ENCODE results near the gene NID1.
A peak's percentile ranks its signal among the peaks of the same experiment; 100 is the strongest.

NID1 gene

GRCh38 chr1:236021424-236022135 is 43.3 kb downstream of the NID1 start:
- Histone ChIP-seq H3K27ac (ENCODE audit: low read length) (peak overlapping the region; percentile 66), H3K4me1 (ENCODE audit: control insufficient read depth in 1 of 2, insufficient read depth in 2 of 2, low read length in 2 of 2) (peaks cover 13 to 26% of the 10 kb centered on the region in 2 donors), H3K36me3 (ENCODE audit: control insufficient read depth in 1 of 2, insufficient read depth in 2 of 2, low read length in 2 of 2) (peaks cover 19 to 56% of the 10 kb centered on the region in 2 donors), H3K27me3 (ENCODE audit: low read depth, low read length) (no peaks in the 10 kb centered on the region), H3K4me3 (ENCODE audit: low read depth in 1 of 2, low read length in 2 of 2) (no peak overlapping the region), H3K9me3 (ENCODE audit: control insufficient read depth in 1 of 2, low read length in 2 of 2) (no peaks in the 10 kb centered on the region)

GRCh38 chr1:236020359-236021219 is 44.3 kb downstream of the NID1 start:
- Histone ChIP-seq H3K27ac (ENCODE audit: low read length) (peak overlapping the region; percentile 66), H3K27me3 (ENCODE audit: low read depth, low read length) (no peaks in the 10 kb centered on the region), H3K36me3 (ENCODE audit: control insufficient read depth in 1 of 2, insufficient read depth in 2 of 2, low read length in 2 of 2) (peaks cover 19 to 54% of the 10 kb centered on the region in 2 donors), H3K4me3 (ENCODE audit: low read depth in 1 of 2, low read length in 2 of 2) (no peak overlapping the region), H3K9me3 (ENCODE audit: control insufficient read depth in 1 of 2, low read length in 2 of 2) (no peaks in the 10 kb centered on the region), H3K4me1 (ENCODE audit: control insufficient read depth in 1 of 2, insufficient read depth in 2 of 2, low read length in 2 of 2) (peaks cover 13 to 31% of the 10 kb centered on the region in 2 donors)

- H3K36me3 ChIP-seq (ENCODE audit: control insufficient read depth in 1 of 2, insufficient read depth in 2 of 2, low read length in 2 of 2), result peaks cover 22 to 53% of the 10 kb centered on the region in 2 donors
- H3K27me3 ChIP-seq (ENCODE audit: low read depth, low read length), result no peaks in the 10 kb centered on the region
- peaks cover 13 to 31% of the 10 kb centered on the region in 2 donors for H3K4me1 ChIP-seq (ENCODE audit: control insufficient read depth in 1 of 2, insufficient read depth in 2 of 2, low read length in 2 of 2)
- H3K27ac ChIP-seq (ENCODE audit: low read length), result peak overlapping the region; percentile 77
- H3K4me3 ChIP-seq (ENCODE audit: low read depth in 1 of 2, low read length in 2 of 2), result no peak overlapping the region
- H3K9me3 ChIP-seq (ENCODE audit: control insufficient read depth in 1 of 2, low read length in 2 of 2), result no peaks in the 10 kb centered on the region
These were observed 45.9 kb downstream of the NID1 start for GRCh38 chr1:236018885-236019453.

GRCh38 chr1:236016782-236017400 is 48.0 kb downstream of the NID1 start:
- peak overlapping the region; percentile 49 for H3K27ac ChIP-seq (ENCODE audit: low read length)
- no peaks in the 10 kb centered on the region for H3K9me3 ChIP-seq (ENCODE audit: control insufficient read depth in 1 of 2, low read length in 2 of 2)
- H3K4me1 ChIP-seq (ENCODE audit: control insufficient read depth in 1 of 2, insufficient read depth in 2 of 2, low read length in 2 of 2), result peaks cover 13 to 30% of the 10 kb centered on the region in 2 donors
- no peaks in the 10 kb centered on the region for H3K27me3 ChIP-seq (ENCODE audit: low read depth, low read length)
- no peak overlapping the region for H3K4me3 ChIP-seq (ENCODE audit: low read depth in 1 of 2, low read length in 2 of 2)
- peaks cover 32 to 54% of the 10 kb centered on the region in 2 donors for H3K36me3 ChIP-seq (ENCODE audit: control insufficient read depth in 1 of 2, insufficient read depth in 2 of 2, low read length in 2 of 2)

GRCh38 chr1:236016083-236016482 is 48.8 kb downstream of the NID1 start:
- Histone ChIP-seq H3K4me1 (ENCODE audit: control insufficient read depth in 1 of 2, insufficient read depth in 2 of 2, low read length in 2 of 2) (peaks cover 7 to 22% of the 10 kb centered on the region in 2 donors), H3K27ac (ENCODE audit: low read length) (peak overlapping the region; percentile 49), H3K36me3 (ENCODE audit: control insufficient read depth in 1 of 2, insufficient read depth in 2 of 2, low read length in 2 of 2) (peaks cover 32 to 62% of the 10 kb centered on the region in 2 donors), H3K4me3 (ENCODE audit: low read depth in 1 of 2, low read length in 2 of 2) (no peak overlapping the region), H3K9me3 (ENCODE audit: control insufficient read depth in 1 of 2, low read length in 2 of 2) (no peaks in the 10 kb centered on the region), H3K27me3 (ENCODE audit: low read depth, low read length) (no peaks in the 10 kb centered on the region)

- peak overlapping the region; percentile 49 for H3K27ac ChIP-seq (ENCODE audit: low read length)
- peaks cover 7 to 17% of the 10 kb centered on the region in 2 donors for H3K4me1 ChIP-seq (ENCODE audit: control insufficient read depth in 1 of 2, insufficient read depth in 2 of 2, low read length in 2 of 2)
- H3K27me3 ChIP-seq (ENCODE audit: low read depth, low read length), result no peaks in the 10 kb centered on the region
- no peak overlapping the region for H3K4me3 ChIP-seq (ENCODE audit: low read depth in 1 of 2, low read length in 2 of 2)
- peaks cover 37 to 62% of the 10 kb centered on the region in 2 donors for H3K36me3 ChIP-seq (ENCODE audit: control insufficient read depth in 1 of 2, insufficient read depth in 2 of 2, low read length in 2 of 2)
- H3K9me3 ChIP-seq (ENCODE audit: control insufficient read depth in 1 of 2, low read length in 2 of 2), result no peaks in the 10 kb centered on the region
These were observed 49.4 kb downstream of the NID1 start for GRCh38 chr1:236015539-236015938.

- no peak overlapping the region for H3K27ac ChIP-seq (ENCODE audit: low read length)
- H3K27me3 ChIP-seq (ENCODE audit: low read depth, low read length), result no peaks in the 10 kb centered on the region
- peaks cover 31 to 62% of the 10 kb centered on the region in 2 donors for H3K36me3 ChIP-seq (ENCODE audit: control insufficient read depth in 1 of 2, insufficient read depth in 2 of 2, low read length in 2 of 2)
- no peaks in the 10 kb centered on the region for H3K9me3 ChIP-seq (ENCODE audit: control insufficient read depth in 1 of 2, low read length in 2 of 2)
- H3K4me3 ChIP-seq (ENCODE audit: low read depth in 1 of 2, low read length in 2 of 2), result no peak overlapping the region
- peaks cover 5 to 11% of the 10 kb centered on the region in 2 donors for H3K4me1 ChIP-seq (ENCODE audit: control insufficient read depth in 1 of 2, insufficient read depth in 2 of 2, low read length in 2 of 2)
These were observed 51.6 kb downstream of the NID1 start for GRCh38 chr1:236013330-236013729.

GRCh38 chr1:236011641-236012040 is 53.2 kb downstream of the NID1 start:
- no peak overlapping the region for H3K4me3 ChIP-seq (ENCODE audit: low read depth in 1 of 2, low read length in 2 of 2)
- H3K27me3 ChIP-seq (ENCODE audit: low read depth, low read length), result no peaks in the 10 kb centered on the region
- H3K9me3 ChIP-seq (ENCODE audit: control insufficient read depth in 1 of 2, low read length in 2 of 2), result no peaks in the 10 kb centered on the region
- peaks cover 5 to 11% of the 10 kb centered on the region in 2 donors for H3K4me1 ChIP-seq (ENCODE audit: control insufficient read depth in 1 of 2, insufficient read depth in 2 of 2, low read length in 2 of 2)
- H3K27ac ChIP-seq (ENCODE audit: low read length), result no peak overlapping the region
- peaks cover 37 to 69% of the 10 kb centered on the region in 2 donors for H3K36me3 ChIP-seq (ENCODE audit: control insufficient read depth in 1 of 2, insufficient read depth in 2 of 2, low read length in 2 of 2)

GRCh38 chr1:236010443-236010842 is 54.4 kb downstream of the NID1 start:
- Histone ChIP-seq H3K4me1 (ENCODE audit: control insufficient read depth in 1 of 2, insufficient read depth in 2 of 2, low read length in 2 of 2) (peaks cover 5 to 7% of the 10 kb centered on the region in 2 donors), H3K36me3 (ENCODE audit: control insufficient read depth in 1 of 2, insufficient read depth in 2 of 2, low read length in 2 of 2) (peaks cover 37 to 62% of the 10 kb centered on the region in 2 donors), H3K27ac (ENCODE audit: low read length) (peak overlapping the region; percentile 58), H3K27me3 (ENCODE audit: low read depth, low read length) (no peaks in the 10 kb centered on the region), H3K9me3 (ENCODE audit: control insufficient read depth in 1 of 2, low read length in 2 of 2) (no peaks in the 10 kb centered on the region), H3K4me3 (ENCODE audit: low read depth in 1 of 2, low read length in 2 of 2) (no peak overlapping the region)

GRCh38 chr1:236009857-236010256 is 55.0 kb downstream of the NID1 start:
- H3K27ac ChIP-seq (ENCODE audit: low read length), result peak overlapping the region; percentile 62
- no peaks in the 10 kb centered on the region for H3K9me3 ChIP-seq (ENCODE audit: control insufficient read depth in 1 of 2, low read length in 2 of 2)
- H3K4me1 ChIP-seq (ENCODE audit: control insufficient read depth in 1 of 2, insufficient read depth in 2 of 2, low read length in 2 of 2), result peaks cover 5 to 7% of the 10 kb centered on the region in 2 donors
- peaks cover 35 to 59% of the 10 kb centered on the region in 2 donors for H3K36me3 ChIP-seq (ENCODE audit: control insufficient read depth in 1 of 2, insufficient read depth in 2 of 2, low read length in 2 of 2)
- no peak overlapping the region for H3K4me3 ChIP-seq (ENCODE audit: low read depth in 1 of 2, low read length in 2 of 2)
- no peaks in the 10 kb centered on the region for H3K27me3 ChIP-seq (ENCODE audit: low read depth, low read length)

GRCh38 chr1:236009191-236009590 is 55.7 kb downstream of the NID1 start:
- H3K27me3 ChIP-seq (ENCODE audit: low read depth, low read length), result no peaks in the 10 kb centered on the region
- peak overlapping the region; percentile 62 for H3K27ac ChIP-seq (ENCODE audit: low read length)
- H3K36me3 ChIP-seq (ENCODE audit: control insufficient read depth in 1 of 2, insufficient read depth in 2 of 2, low read length in 2 of 2), result peaks cover 29 to 56% of the 10 kb centered on the region in 2 donors
- no peaks in the 10 kb centered on the region for H3K9me3 ChIP-seq (ENCODE audit: control insufficient read depth in 1 of 2, low read length in 2 of 2)
- H3K4me3 ChIP-seq (ENCODE audit: low read depth in 1 of 2, low read length in 2 of 2), result no peak overlapping the region
- peaks cover 5 to 7% of the 10 kb centered on the region in 2 donors for H3K4me1 ChIP-seq (ENCODE audit: control insufficient read depth in 1 of 2, insufficient read depth in 2 of 2, low read length in 2 of 2)

Measured in muscle layer of duodenum (tissue), 2 donors.